HepG2 (cell line): ENCODE data around the gene SUSD4. TPM values are rescaled to one million over a fixed set of nuclear protein-coding genes. Genes with fewer than 3 reads are reported as not detected.

Source experiments
- ATAC-seq: fragments of 200-7000 bp; cut with Tn5 transposase; 3 replicates; pipeline ENCODE4 v1.9.1; 2020; ENCODE audit warnings: mild to moderate bottlenecking, moderate library complexity
- BruUV-seq: library from RNA; stranded (reverse); fragments of 400-500 nt; replicated peaks from 2 replicates; lab custom pipeline; 2021; lab: Mats Ljungman, UMichigan
- CTCF ChIA-PET: fragments of 300-600 bp; formaldehyde crosslinking; extraction: SDS; loops from one replicate; lab custom pipeline; 2021; ENCODE audit warnings: low total read pairs, inconsistent platforms, low intra/inter-chr PET ratio; lab: Yijun Ruan, JAX
- POLR2A ChIA-PET: fragments of 350-600 bp; sonication (Branson Sonifier 250); formaldehyde crosslinking; loops from one replicate; lab custom pipeline; 2020; ENCODE audit warnings: antibody characterized with exemption, inconsistent platforms; lab: Yijun Ruan, JAX
- DNase-seq: peaks from one replicate; pipeline ENCODE4 v3.0.0-alpha.2; 2015; ENCODE audit warnings: low spot score
- FAIRE-seq: peaks from 3 replicates; lab custom pipeline; 2011; peaks lifted over from hg19 to GRCh38; lab: Jason Lieb, UNC
- H2AFZ ChIP-seq: one replicate; pipeline ENCODE4 v1.6.1; 2011; ENCODE audit warnings: low read length, inconsistent platforms
- H3K27ac ChIP-seq: fragments of 300-600 bp; 3 replicates; pipeline ENCODE4 v1.8.0; 2011; ENCODE audit warnings: mixed run types, mild to moderate bottlenecking, mixed read lengths, low read length, inconsistent platforms; ENCODE audit not compliant: insufficient read depth; ENCODE audit errors: extremely low read length
- H3K27me3 ChIP-seq, 2 experiments: fragments of 200-600 bp in 1 of 2; 2 replicates in 1 of 2; 3 replicates in 1 of 2; pipeline versions ENCODE4 v1.6.0 to v1.8.0; 2011; ENCODE audit warnings: low read length in 2 of 2, mild to moderate bottlenecking in 2 of 2, moderate library complexity in 2 of 2, inconsistent platforms in 1 of 2; ENCODE audit not compliant: insufficient read depth in 2 of 2, control insufficient read depth in 1 of 2
- H3K36me3 ChIP-seq, 2 experiments: fragments of 200-600 bp in 1 of 2; replicated peaks in 1 of 2; 2 replicates in 1 of 2; 3 replicates in 1 of 2; pipeline versions ENCODE4 v1.5.1 to v1.8.0; 2011; ENCODE audit warnings: low read length in 2 of 2, inconsistent platforms in 1 of 2; ENCODE audit not compliant: insufficient read depth in 2 of 2, control insufficient read depth in 1 of 2
- H3K4me1 ChIP-seq: 2 replicates; pipeline ENCODE4 v1.5.1; 2012; ENCODE audit warnings: low read length, inconsistent platforms; ENCODE audit not compliant: insufficient read depth
- H3K4me2 ChIP-seq: 2 replicates; pipeline ENCODE4 v1.6.0; 2011; ENCODE audit warnings: low read depth, low read length, inconsistent platforms
- H3K4me3 ChIP-seq, 3 experiments: fragments of 200-600 bp in 1 of 3; sonication (generic), shearing (Covaris generic) in 1 of 3; replicated peaks in 1 of 3; 2 replicates each; pipeline ENCODE4 v1.5.1; 2011 to 2016; ENCODE audit warnings: low read length in 3 of 3, inconsistent platforms in 2 of 3, low read depth in 2 of 3, mild to moderate bottlenecking in 2 of 3, control low read depth in 1 of 3, mixed read lengths in 1 of 3; ENCODE audit not compliant: insufficient read depth in 1 of 3
- H3K79me2 ChIP-seq: one replicate; pipeline ENCODE4 v1.6.1; 2011; ENCODE audit warnings: low read length, inconsistent platforms; ENCODE audit not compliant: insufficient read depth
- H3K9ac ChIP-seq: 2 replicates; pipeline ENCODE4 v1.6.0; 2011; ENCODE audit warnings: mild to moderate bottlenecking, low read depth, low read length, inconsistent platforms; ENCODE audit not compliant: insufficient read depth
- H3K9me3 ChIP-seq: 2 replicates; pipeline ENCODE4 v1.5.1; 2012; ENCODE audit warnings: mild to moderate bottlenecking, low read length
- H4K20me1 ChIP-seq: 2 replicates; pipeline ENCODE4 v1.6.0; 2011; ENCODE audit warnings: inconsistent platforms, mild to moderate bottlenecking, low read length, moderate library complexity; ENCODE audit not compliant: insufficient read depth
- AKAP8 ChIP-seq: sonication (generic); formaldehyde crosslinking; IDR thresholded peaks from 2 replicates; pipeline ENCODE4 v1.5.1; 2020; ENCODE audit warnings: mild to moderate bottlenecking, missing genetic modification reagents
- CBX2 ChIP-seq, 2 experiments: fragments of 200-600 bp in 1 of 2; sonication (generic); formaldehyde crosslinking in 1 of 2; IDR thresholded peaks; 2 replicates each; pipeline versions ENCODE4 v1.7.0 to v1.8.1; 2018 to 2022; ENCODE audit warnings: low read depth in 2 of 2, low read length in 1 of 2, mild to moderate bottlenecking in 1 of 2, missing genetic modification reagents in 1 of 2
- ETV5 ChIP-seq: IDR thresholded peaks from 2 replicates; pipeline ENCODE4 v1.6.1; 2018; ENCODE audit warnings: missing biosample characterization, missing genetic modification reagents, inconsistent platforms, borderline replicate concordance
- GLI4 ChIP-seq: sonication (generic); formaldehyde crosslinking; IDR thresholded peaks from 2 replicates; pipeline ENCODE4 v1.5.1; 2020; ENCODE audit warnings: missing genetic modification reagents, mild to moderate bottlenecking, moderate library complexity, borderline replicate concordance
- KAT2B ChIP-seq: fragments of 150-350 bp; IDR thresholded peaks from 2 replicates; pipeline ENCODE4 v1.6.1; 2014; ENCODE audit warnings: low read depth, low read length, borderline replicate concordance
- KAT7 ChIP-seq: IDR thresholded peaks from 2 replicates; pipeline ENCODE4 v1.6.1; 2018; ENCODE audit warnings: borderline replicate concordance, missing compliant biosample characterization
- MAFK ChIP-seq, 2 experiments: IDR thresholded peaks in 1 of 2; conservative IDR thresholded peaks in 1 of 2; 2 replicates each; pipeline ENCODE4 v1.6.1; 2011; ENCODE audit warnings: improper control_type of control experiment in 2 of 2, low read length in 2 of 2
- POLR2AphosphoS5 ChIP-seq: IDR thresholded peaks from 2 replicates; pipeline ENCODE4 v1.6.1; 2012; ENCODE audit warnings: low read depth, low read length
- RFX1 ChIP-seq: fragments of 450-650 bp; IDR thresholded peaks from 2 replicates; pipeline ENCODE4 v1.6.1; 2017
- SMARCE1 ChIP-seq: fragments of 450-650 bp; IDR thresholded peaks from 2 replicates; pipeline ENCODE4 v1.6.1; 2017; ENCODE audit warnings: borderline replicate concordance
- ZFP36L2 ChIP-seq: sonication (generic); formaldehyde crosslinking; IDR thresholded peaks from 2 replicates; pipeline ENCODE4 v1.4.0; 2020; ENCODE audit warnings: missing genetic modification reagents
- ZNF557 ChIP-seq: sonication (generic); formaldehyde crosslinking; IDR thresholded peaks from 2 replicates; pipeline ENCODE4 v1.4.0; 2020; ENCODE audit warnings: missing genetic modification reagents
- ZNF589 ChIP-seq: sonication (generic); formaldehyde crosslinking; conservative IDR thresholded peaks from 2 replicates; pipeline ENCODE4 v1.8.0; 2022; ENCODE audit warnings: mild to moderate bottlenecking, moderate library complexity, missing genetic modification reagents
- ZNF780A ChIP-seq: sonication (generic); formaldehyde crosslinking; IDR thresholded peaks from 2 replicates; pipeline ENCODE4 v1.8.0; 2022; ENCODE audit warnings: mild to moderate bottlenecking, missing genetic modification reagents, moderate library complexity
- ZSCAN25 ChIP-seq: sonication (generic); formaldehyde crosslinking; IDR thresholded peaks from 2 replicates; pipeline ENCODE4 v1.8.0; 2022; ENCODE audit warnings: mild to moderate bottlenecking, missing genetic modification reagents
- WGBS: methylation state at CpG from one replicate; pipeline ENCODE4 v1.1.6; 2017; ENCODE audit warnings: low lambda C conversion rate; 5-methylcytosine and 5-hydroxymethylcytosine counted together
- in situ Hi-C: cut with HindIII; loops from 2 replicates; pipeline ENCODE4 v1.10.0; 2017; ENCODE audit warnings: low pct_unique_long_range_greater_than_20kb; ENCODE audit not compliant: extremely low pct_ligation_motif_present
- intact Hi-C: fragments of 100-400 bp; cut with micrococcal nuclease; formaldehyde crosslinking; loops from one replicate; pipeline ENCODE4 v1.10.0; 2022; ENCODE audit not compliant: unreplicated experiment
- polyA plus RNA-seq, 8 experiments: library from polyadenylated mRNA; depleted of rRNA in 3 of 8; stranded (reverse) in 7 of 8; unstranded in 1 of 8; fragments of >200 nt; fragmentation: Illumina TruSeq in 4 of 8; extraction: Trizol in 4 of 8; gene quantifications; 2 replicates each; pipeline versions ENCODE4 v1.2.1 to v1.2.3, GENCODE V29; 2011 to 2016; ENCODE audit warnings: low read depth in 4 of 8, missing spikeins in 1 of 8, mixed read lengths in 1 of 8; ENCODE audit not compliant: insufficient read depth in 1 of 8
- total RNA-seq, 5 experiments: library from RNA; depleted of rRNA; stranded (reverse); fragments of >200 nt; fragmentation: Illumina TruSeq; extraction: Trizol; gene quantifications; 2 replicates each; pipeline ENCODE4 v1.2.3, GENCODE V29; 2016; ENCODE audit warnings: low read depth in 1 of 5
- TF ChIP-seq, protein P1 (sequence below): sonication (generic); formaldehyde crosslinking; IDR thresholded peaks from 2 replicates; pipeline ENCODE4 v1.4.0; 2020; ENCODE audit warnings: low read depth, mild to moderate bottlenecking, missing genetic modification reagents

The SUSD4 gene
- total and polyA plus RNA-seq, 2 of the 13 experiments (the other 11 are each of a cell fraction or from before 2014, with no cell fraction given), result not detected

- DNase-seq, result no peak
- WGBS, result 2% methylated on average over 2 of the region's 2 CpGs
- Histone ChIP-seq H3K36me3 (no peaks in the 10 kb centered on the region), H2AFZ (no peak overlapping the region), H3K4me1 (no peaks in the 10 kb centered on the region), H4K20me1 (no peaks in the 10 kb centered on the region), H3K9me3 (no peaks in the 10 kb centered on the region), H3K27ac (no peak overlapping the region), H3K9ac (no peak overlapping the region), H3K4me3 (no peak overlapping the region), H3K79me2 (no peaks in the 10 kb centered on the region), H3K27me3 (no peaks in the 10 kb centered on the region; a peak in 1 of 5 replicates), H3K4me2 (no peak overlapping the region)
- CTCF ChIA-PET, result no interaction called here
- no TSS peak for BruUV-seq
- in situ Hi-C loops, result no loop called here
- TF ChIP-seq ZNF780A (no peak), ZNF589 (CRISPR knock-in tag) (no peak), ZNF557 (no peak), RFX1 (no peak), GLI4 (CRISPR knock-in tag) (no peak), CBX2 (IDR thresholded peaks at IDR 0.05; ENCODE audit: low read depth, low read length) (no peak), CBX2 (CRISPR knock-in tag; IDR thresholded peaks at IDR 0.05; ENCODE audit: low read depth) (no peak), SMARCE1 (no peak), MAFK (conservative IDR thresholded peaks at IDR 0.05 in 1 of 2, IDR thresholded peaks at IDR 0.05 in 1 of 2; ENCODE audit: low read length in 2 of 2) (no peak), AKAP8 (CRISPR knock-in tag) (no peak), KAT2B (no peak), ETV5 (CRISPR knock-in tag) (no peak), KAT7 (CRISPR knock-in tag) (no peak), POLR2AphosphoS5 (no peak), ZSCAN25 (CRISPR knock-in tag) (no peak), ZFP36L2 (CRISPR knock-in tag) (no peak)
- TF ChIP-seq, protein P1, sequence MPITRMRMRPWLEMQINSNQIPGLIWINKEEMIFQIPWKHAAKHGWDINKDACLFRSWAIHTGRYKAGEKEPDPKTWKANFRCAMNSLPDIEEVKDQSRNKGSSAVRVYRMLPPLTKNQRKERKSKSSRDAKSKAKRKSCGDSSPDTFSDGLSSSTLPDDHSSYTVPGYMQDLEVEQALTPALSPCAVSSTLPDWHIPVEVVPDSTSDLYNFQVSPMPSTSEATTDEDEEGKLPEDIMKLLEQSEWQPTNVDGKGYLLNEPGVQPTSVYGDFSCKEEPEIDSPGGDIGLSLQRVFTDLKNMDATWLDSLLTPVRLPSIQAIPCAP (CRISPR knock-in tag), result no peak
- intact Hi-C loops, result no loop called here
- POLR2A ChIA-PET, result no interaction called here
- no peak for ATAC-seq
- FAIRE-seq, result no peak
Observed at GRCh38 chr1:223240122-223240521, 123.9 kb downstream of the SUSD4 start.
